Superior temporal gyrus (tissue), 1 donor: ENCODE measurements around the gene SMU1.
A peak's percentile ranks its signal among the peaks of the same experiment; 100 is the strongest.

Experiments
- DNase-seq: peaks from one replicate; pipeline ENCODE4 v3.0.0-alpha.2; 2016; ENCODE audit errors: extremely low spot score

Gene SMU1

DNA sequence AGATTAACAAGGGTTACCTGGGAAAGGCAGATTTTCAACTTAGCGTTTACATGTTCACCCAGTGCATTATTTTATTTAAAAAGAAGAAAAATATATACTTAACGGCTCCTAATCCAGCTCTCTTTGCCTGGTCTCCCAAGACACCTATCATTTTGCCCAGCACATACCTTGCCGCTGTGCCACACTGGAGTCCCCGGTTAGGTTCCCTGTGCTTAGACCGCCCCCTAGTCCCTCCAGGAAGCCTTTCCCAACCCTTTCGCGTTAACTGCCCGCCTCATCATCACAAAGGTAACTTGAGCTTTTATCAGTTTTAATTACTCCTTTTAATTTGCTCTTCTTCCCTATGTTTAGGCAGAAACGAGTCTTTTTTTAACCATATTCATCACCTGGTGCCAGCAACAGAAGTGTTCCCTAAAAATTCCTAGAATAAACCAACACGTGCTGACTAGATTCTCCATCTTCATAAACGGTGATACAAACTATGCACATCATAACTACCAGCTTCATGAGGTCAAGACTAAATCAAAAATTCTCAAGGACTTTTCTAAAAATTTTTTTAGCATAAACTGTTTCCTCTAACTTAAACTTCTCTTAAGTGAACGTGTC is 31.7 kb downstream of the SMU1 start:
- peak; percentile 52 for DNase-seq

DNA sequence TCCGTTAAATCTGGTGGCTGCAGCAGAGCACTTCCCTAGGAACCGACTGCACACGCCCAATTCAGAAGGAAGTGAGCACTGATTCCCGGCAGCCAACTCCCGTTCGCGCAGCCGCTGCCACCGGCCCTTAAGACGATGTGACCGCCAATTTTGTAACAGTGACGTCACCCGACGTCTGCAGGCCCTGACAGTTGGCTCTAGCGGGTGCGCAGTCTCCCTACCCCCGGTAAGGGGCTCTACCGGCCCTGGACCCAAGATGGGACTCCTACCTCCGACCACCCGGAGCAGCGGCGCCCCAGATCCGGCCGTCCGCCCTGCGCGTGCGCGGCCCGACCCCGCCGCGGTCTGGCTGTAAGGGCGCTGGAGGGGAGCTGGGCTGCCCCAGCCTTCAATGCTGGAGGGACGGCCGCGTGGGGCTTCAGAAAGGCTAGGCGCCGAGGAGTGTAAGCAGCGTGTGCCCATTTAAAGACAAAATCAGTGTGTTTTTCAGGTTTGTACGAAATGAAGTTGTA is 32.3 kb downstream of the SMU1 start:
- DNase-seq, result peak; percentile 84

DNA sequence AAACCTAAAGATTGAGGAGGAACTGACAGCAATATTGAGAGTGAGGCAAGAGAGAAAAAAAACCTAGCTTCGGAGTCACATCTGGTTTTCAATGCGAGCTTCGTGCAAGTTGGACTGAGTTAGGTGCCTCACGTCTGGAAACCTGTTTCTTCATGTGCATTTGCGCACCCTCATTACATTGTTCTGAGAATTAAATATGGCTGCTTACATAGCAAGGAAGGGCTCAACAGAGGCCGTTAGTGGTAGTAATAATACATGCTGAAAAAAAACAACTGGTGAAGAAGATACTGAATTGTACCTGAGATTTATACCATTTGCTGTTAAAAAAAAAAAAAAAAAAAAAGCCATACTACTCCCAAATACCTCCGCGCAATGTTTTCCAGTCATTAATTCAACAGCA is 32.8 kb downstream of the SMU1 start:
- no peak for DNase-seq

DNA sequence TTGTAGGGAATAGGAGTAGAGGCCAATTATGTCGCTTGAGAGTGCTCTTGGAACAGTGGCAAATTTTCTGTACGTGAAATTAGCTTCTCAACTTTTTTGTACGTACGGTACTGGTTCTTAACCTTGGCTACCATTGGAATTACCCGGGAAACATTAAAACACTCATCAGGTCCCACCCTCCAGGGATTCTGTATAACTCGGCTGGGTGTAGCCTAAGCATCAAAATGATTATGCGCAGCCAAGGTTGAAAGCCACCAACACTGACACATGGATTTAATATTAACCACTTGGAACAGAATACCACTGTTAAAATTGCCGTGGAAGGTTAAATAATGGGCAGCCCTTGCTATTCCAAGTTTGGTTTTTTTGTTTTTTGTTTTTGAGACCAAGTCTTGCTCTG is 34.0 kb downstream of the SMU1 start:
- no peak for DNase-seq

DNA sequence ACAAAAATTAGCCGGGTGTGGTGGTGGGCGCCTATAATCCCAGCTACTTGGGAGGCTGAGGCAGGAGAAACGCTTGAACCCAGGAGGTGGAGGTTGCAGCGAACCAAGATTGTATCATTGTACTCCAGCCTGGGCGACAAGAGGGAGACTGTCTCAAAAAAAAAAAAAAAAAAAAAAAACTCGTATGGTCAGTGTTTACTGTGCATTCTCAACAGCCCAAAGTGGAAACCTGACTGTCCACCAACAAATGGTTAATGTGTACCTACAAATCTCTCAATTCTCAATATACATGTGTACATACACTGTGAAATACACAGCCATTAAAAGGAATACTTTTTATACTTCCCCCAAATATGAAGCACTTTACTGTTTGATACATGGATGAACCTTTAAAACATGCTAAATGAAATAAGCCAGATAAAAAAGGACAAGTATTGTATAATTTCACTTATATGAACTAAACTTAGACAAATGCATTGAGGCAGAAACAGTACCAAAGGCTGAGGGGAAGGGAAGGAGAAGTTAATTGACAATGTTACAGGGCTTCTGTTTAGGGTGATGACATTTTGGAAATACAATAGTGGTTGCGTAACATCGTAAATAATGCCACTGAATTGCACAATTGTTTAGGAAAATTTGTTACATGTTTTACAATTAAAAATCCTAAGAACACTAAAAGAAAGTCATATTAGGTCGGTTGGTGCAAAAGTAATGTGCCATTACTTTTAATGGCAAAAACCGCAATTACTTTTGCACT is 34.9 kb downstream of the SMU1 start:
- DNase-seq, result no peak

DNA sequence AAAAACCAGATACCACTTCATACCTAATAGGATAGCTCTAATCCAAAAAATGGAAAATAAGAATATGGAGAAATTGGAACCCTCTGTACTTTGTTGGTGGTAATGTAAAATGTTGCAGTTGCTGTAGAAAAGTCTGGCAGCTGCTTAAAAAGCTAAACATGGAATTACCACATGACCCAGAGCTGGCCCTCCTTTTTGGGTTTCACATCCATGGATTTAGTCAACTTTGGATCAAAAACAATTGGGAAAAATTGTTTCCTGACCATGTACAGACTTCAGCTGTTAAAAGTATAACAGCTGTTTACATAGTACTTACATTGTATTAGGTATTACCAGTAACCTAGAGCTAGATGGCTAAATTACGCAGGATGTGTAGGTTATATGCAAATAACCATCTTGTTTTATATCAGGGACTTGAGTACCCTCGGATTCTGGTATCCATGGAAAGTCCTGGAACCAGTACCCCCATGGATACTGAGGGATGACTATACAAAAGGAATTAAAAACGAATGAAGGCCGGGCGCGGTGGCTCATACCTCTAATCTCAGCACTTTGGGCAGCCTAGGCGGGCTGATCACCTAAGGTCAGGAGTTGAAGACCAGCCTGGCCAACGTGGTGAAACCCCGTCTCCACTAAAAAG is 35.6 kb downstream of the SMU1 start:
- no peak for DNase-seq

DNA sequence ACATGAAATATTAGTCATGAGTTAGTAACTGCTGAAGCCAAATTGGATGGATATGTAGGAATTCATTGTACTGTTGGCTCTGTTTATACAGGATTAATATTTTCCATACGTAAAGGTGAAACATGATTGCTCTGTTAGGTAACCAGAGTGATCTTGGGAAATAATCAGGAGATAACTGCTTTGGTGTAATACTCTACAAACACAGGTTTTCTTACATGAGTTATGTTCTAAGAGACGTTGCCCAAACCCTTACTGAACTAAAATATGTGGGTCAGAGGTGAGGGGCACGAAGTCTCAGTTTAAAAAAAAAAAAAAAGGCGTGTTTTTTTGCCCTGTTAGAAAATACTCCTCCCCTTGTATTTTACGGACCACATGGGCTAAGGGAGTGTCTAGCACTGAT is 43.6 kb downstream of the SMU1 start:
- DNase-seq, result no peak

DNA sequence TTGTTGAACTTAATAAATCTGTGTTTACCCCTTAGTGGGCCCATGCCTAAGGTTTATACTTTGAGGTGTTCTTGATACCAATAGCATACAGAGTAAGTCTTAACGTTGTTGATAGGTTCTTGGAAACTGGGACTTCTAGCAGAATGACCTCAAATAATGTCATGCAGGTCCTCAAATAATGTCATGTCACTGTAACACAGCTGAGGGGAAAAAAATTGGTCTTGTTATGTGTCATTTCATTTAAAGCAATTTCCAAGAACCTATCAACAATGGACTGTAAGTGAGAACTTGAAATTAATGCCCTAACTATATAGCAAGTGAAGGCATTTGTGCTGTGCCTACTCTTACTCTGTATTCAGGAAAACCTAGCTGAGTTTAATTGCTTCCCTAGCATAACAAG is 44.2 kb downstream of the SMU1 start:
- no peak for DNase-seq

DNA sequence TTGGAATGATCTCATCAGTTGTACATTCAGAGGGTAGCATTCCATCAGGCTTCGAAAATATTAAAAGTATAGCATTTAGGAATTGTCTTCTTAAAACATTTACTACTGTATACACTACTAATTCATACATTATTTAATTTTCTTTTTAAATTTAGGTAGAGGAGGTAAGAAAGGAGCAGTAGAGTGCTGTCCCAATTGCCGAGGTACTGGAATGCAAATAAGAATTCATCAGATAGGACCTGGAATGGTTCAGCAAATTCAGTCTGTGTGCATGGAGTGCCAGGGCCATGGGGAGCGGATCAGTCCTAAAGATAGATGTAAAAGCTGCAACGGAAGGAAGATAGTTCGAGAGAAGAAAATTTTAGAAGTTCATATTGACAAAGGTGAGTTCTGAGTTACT is 46.2 kb downstream of the SMU1 start:
- no peak for DNase-seq

DNA sequence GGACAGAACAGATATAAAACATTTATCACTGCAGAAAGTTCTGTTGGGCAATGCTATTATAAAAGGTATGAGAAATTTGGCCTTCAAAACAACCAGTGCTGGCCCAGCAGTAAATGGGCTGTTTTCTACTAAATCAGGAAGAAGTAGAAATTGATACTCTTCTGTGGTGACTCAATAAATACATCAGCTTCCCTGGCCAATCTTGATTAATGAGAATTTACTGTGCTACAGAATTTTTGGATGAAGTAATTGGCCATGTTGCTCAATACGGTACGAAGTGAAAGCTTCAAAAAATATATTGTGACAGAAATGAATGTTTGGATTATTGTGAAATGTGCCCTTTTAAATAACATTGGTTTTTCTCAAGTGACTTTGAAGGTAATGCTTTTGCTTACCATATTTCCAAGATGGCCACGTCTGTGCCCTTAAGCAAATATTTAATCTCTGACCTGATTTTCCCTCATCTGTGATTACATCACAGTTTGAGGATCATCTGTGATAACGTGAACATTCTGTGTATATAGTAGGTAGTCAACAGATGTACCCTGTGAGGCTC is 47.2 kb downstream of the SMU1 start:
- DNase-seq, result no peak

DNA sequence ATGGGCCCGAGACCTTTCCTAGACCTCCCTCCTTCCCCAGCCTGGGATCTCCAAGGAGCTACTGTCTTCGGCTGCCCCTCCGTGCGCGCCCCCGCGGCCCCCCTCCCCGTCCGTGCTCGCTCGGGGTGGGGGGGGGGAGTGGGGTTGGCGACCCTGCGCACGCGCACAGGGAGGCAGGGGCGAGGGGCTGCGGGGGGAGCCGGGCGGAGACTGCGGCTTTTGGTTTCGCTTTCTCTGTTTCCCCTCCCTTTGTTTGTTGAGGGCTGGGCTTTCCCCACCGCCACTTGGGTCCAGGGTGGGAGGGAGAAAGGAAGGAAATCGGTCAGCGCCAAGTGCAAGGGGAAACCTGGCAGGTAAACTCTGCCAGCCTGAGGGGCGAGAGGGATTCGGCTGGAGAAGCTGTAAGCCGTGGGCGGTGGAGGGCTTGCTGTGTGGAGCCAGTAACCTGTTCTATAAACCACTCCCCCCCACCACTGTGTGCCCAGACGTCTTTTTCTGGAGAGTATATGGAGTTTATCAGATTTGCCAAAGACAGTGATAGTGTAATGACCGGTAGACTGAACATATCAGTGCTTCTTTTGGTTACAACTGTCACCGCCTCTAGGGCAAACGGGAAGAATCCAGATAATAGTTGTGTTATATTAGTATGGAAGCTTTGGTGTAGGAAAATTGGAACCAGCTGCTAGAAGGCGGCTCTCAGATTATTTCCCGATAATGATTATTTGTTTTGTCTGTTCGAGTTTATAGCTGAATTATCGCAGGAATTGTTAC is 50.7 kb downstream of the SMU1 start:
- DNase-seq, result peak; percentile 50

DNA sequence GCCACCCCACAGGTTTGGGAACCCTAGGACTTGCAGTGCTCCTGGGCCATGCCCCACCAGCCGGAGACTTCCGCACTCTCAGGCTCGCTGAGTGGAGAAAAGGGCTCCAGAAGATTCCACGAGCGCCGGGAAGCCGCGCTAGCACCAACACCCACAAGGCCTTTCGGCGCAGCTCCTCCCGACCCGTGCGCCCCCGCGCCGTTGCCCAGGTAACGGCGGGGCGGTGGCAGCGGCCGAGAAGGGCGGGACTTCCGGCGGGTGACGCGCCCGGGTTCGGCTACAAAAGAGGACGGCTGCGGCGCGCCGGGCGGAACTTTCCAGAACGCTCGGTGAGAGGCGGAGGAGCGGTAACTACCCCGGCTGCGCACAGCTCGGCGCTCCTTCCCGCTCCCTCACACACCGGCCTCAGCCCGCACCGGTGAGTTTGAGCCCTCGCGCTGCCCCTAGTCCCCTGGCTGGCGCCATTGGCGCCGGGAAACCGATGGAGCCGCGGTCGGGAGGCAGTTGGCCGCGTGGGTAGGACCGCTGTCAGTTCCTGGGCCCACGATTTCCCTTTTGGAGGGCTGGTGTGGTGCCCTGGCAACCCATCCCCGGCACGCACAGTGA is 51.4 kb downstream of the SMU1 start, which contains the start of gene DNAJA1:
DNAJA1 (plus strand) TSS at position 308 of the 606 bp plus-strand sequence. CDS start 1,212 bp downstream, outside the sequence.
- peak; percentile 97 for DNase-seq

DNA sequence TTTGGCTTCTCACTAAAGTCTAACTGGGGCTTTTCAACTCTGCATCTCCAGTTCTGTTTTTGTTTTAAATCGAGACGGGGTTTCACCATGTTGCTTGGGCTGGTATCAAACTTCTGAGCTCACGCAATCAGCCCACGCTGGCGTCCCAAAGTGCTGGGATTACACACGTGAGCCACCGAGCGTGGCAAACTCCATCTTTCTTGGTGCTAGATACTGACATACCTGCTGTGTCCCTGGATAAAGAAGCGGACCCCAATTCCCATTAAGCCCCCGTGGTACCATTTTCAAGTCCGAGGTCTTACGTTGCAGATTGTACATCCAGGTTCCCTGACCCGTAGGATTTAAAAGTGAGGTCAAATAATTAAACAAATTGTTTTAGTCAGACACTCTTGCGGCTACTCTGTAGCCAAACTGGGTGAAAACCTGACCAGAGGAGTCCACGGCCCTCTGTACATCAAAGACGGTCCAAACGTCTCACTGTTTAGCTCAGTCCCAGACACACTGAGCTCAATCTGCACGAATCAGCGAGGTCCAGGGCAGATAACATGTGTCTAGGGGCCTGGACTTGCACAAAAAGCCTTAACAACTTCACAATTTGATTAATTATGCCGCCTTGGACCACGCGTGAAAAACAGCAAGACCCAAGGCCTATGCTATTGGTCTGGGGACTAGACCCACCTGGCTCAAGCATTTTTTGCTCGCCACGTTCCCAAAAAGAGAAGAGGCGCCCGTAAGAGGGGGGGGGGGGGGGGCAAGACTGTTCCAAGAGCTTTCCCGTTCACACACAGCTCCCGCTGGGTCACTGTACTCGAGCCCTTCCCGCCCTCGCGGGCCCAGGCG is 52.1 kb downstream of the SMU1 start:
- peak; percentile 62 for DNase-seq

DNA sequence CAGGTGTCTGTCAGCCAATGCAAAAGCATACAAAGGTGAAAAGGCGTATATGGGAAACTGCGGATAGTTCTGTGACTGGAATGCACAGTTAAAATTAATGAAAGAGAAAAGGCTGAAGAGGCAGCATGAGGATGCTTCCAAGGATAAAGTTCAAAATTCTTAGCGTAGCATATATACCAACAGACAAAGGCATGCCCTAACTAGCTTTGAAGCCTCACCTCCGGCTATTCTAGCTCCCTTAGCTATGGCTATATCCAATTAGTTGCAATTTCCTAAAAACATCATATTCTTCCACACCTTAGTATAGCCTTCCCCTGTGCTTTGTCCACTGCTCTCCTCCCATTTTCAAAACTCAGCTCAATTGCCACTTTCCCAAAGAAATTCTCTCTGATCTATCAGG is 52.8 kb downstream of the SMU1 start:
- DNase-seq, result no peak

DNA sequence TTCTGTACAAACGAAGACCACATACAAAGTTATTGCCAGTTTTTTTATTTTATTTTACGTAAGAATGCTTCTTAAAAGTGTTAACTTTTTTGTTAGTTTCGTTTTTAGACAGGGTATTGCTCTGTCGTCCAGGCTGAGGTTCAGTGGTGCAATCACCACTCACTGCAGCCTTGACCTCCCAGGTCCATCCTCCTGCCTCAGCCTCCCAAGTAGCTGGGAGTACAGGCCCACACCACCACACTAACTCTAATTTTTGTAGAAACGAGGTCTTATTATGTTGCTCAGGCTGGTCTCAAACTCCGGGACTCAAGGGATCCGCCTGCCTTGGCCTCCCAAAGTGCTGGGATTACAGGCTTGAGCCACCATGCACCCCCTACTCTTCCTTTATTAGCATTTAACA is 53.7 kb downstream of the SMU1 start:
- no peak for DNase-seq

DNA sequence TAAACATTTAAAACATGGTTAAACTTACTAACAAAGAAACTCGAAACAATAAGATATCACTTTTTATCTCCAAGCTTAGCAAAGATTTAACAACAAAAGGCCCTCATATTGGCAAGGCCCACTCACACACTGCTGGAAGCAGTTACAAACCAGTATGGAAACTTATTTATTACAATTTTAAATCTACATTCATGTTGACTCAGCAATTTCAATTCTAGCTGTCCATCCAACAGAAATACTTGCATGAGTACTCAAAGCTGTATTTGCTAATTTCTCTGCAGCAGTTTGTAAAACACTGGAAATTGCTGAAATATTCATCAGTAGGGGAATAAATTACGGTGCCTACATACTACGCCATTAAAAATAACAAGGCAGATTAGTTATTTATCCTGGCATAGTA is 54.2 kb downstream of the SMU1 start:
- no peak for DNase-seq

DNA sequence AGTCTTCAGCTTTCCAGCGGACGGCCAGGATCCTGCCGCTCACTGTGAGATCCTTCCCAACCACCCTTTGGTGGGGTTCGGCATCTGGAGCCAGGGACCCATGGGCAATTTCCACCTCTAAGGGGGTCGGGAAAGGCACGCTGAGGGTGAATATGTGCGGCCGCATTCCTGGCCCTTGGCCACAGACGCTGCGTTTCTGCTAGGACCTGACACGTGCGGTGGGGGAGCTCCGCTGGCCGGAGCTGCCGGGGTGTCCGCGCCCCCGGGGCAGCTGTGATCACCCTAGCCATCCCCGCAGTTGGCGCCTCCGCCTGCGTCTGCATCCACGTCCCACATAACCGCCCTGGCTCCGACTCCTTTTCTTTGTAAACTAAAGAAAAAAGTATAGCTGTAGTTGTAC is 56.7 kb downstream of the SMU1 start:
- DNase-seq, result no peak

DNA sequence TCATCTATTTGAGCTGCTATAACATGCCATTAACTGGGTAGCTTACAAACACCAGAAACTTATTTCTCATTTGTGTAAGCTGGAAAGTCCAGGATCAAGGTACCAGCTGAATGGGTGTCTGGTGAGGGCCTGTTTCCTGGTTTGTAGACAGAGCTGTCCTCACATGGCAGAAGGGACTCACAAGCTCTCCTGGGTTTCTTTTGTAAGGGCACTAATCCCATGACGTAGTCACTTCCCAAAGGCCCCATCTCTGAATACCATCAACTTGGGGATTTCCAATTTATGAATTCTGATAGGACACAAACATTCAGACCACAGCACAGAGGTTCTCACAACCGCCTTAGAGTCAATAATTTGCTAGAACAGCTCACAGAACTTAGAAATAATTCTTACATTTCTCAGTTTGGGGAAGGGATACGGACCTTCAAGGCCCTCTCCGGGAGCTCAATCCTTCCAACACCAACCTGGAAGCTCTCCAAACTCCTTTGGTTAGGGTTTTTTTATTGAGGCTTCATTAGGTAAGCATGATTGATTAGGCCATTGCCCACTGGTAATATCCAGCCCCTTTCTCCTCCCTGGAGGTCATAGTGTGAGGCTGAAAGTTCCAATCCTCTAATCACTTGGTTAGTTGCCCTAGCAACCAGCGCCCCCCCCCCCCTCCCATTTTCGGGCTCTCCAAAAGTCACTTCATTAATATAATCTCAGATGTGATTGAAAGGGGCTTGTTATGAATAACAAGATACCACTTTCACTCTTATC is 59.0 kb downstream of the SMU1 start:
- no peak for DNase-seq

DNA sequence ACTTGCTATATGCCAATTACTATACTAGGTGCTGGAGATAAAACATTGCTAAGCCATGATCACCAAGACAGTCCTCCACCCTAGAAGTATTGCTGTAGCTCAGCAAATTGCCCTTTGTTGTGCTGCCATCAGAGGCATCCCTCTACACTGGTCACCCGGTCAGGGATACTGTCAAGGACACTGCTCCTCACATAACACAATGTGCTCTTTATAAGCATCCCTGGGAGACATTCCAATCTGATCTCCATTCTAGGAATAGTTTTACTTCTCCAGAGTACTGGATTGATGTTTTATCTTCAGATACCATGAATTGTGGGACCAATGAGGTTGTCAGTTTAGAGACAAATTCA is 61.8 kb downstream of the SMU1 start:
- no peak for DNase-seq
